Testis (tissue), 3 donors: ENCODE results near the gene ANKS1B. TPM values are rescaled to one million over a fixed set of nuclear protein-coding genes. Genes with fewer than 3 reads are reported as not detected.

Source experiments
- DNase-seq: peaks from one replicate; pipeline ENCODE4 v3.0.0-alpha.2; 2019
- H3K27ac ChIP-seq, 2 donors: fragments of 200-600 bp; sonication (generic); one replicate each; pipeline ENCODE4 v1.5.1; 2019
- H3K27me3 ChIP-seq: fragments of 200-600 bp; sonication (generic); one replicate; pipeline ENCODE4 v1.5.1; 2019
- H3K36me3 ChIP-seq: fragments of 200-600 bp; sonication (generic); one replicate; pipeline ENCODE4 v1.5.1; 2017; ENCODE audit warnings: low read depth; ENCODE audit errors: missing control alignments
- H3K4me1 ChIP-seq: fragments of 200-600 bp; sonication (generic); one replicate; pipeline ENCODE4 v1.5.1; 2019
- H3K4me3 ChIP-seq, 2 donors: fragments of 200-600 bp; sonication (generic); one replicate each; pipeline ENCODE4 v1.5.1; 2017 to 2019
- H3K9me3 ChIP-seq: fragments of 200-600 bp; sonication (generic); one replicate; pipeline ENCODE4 v1.5.1; 2017
- CTCF ChIP-seq, 3 experiments: fragments of 450-650 bp in 2 of 3; fragments of 200-600 bp in 1 of 3; sonication (generic) in 1 of 3; IDR thresholded peaks; one replicate each; pipeline ENCODE4 v1.5.1; 2016 to 2019; ENCODE audit warnings: antibody characterized with exemption in 3 of 3, mild to moderate bottlenecking in 2 of 3, moderate library complexity in 1 of 3
- POLR2A ChIP-seq: fragments of 450-650 bp; IDR thresholded peaks from one replicate; pipeline ENCODE4 v1.6.1; 2017; ENCODE audit warnings: antibody characterized with exemption, mild to moderate bottlenecking, moderate library complexity
- WGBS, 2 donors: methylation state at CpG; one replicate each; pipeline ENCODE4 v1.1.5; 2018; 5-methylcytosine and 5-hydroxymethylcytosine counted together
- intact Hi-C: fragments of 100-400 bp; cut with DNase I; formaldehyde crosslinking; loops from one replicate; pipeline ENCODE4 v1.15.1; 2023; ENCODE audit warnings: low total_unique reads
- polyA plus RNA-seq: library from polyadenylated mRNA; stranded (reverse); fragments of 350-450 nt; fragmentation: Illumina TruSeq; extraction: RNeasy Lipid Tissue Mini Kit (QIAGEN cat#74804); gene quantifications from one replicate; pipeline ENCODE4 v1.2.3, GENCODE V29; 2014; ENCODE audit warnings: low read depth, low replicate concordance; ENCODE audit not compliant: insufficient read depth
- total RNA-seq, 2 donors: library from RNA; depleted of rRNA; stranded (reverse); fragments of >200 nt; gene quantifications; one replicate each; pipeline ENCODE4 v1.2.3, GENCODE V29; 2016

ANKS1B gene
- total and polyA plus RNA-seq, 3 donors from 2014 or later = 26.8 to 58.2 (median 30.9) TPM

GRCh38 chr12:98985156-98985555, 999.6 kb downstream of the ANKS1B start:
- intact Hi-C loops = no loop called here
- Histone ChIP-seq H3K36me3 (no peaks in the 10 kb centered on the region), H3K27ac (no peak overlapping the region), H3K27me3 (no peaks in the 10 kb centered on the region), H3K4me3 (no peak overlapping the region), H3K9me3 (no peaks in the 10 kb centered on the region), H3K4me1 (no peaks in the 10 kb centered on the region)
- no peak for TF ChIP-seq POLR2A
- no peak for TF ChIP-seq CTCF (IDR thresholded peaks at IDR 0.05)
- 80 to 82% methylated on average over 2 of the region's 2 CpGs for WGBS, 2 donors
- DNase-seq = no peak

GRCh38 chr12:98983647-98984046, 1001.1 kb downstream of the ANKS1B start:
- Histone ChIP-seq H3K9me3 (no peaks in the 10 kb centered on the region), H3K36me3 (no peaks in the 10 kb centered on the region), H3K27me3 (no peaks in the 10 kb centered on the region), H3K4me1 (no peaks in the 10 kb centered on the region), H3K4me3 (no peak overlapping the region), H3K27ac (no peak overlapping the region)
- WGBS, 2 donors = 83 to 95% methylated on average over 1 of the region's 1 CpG
- intact Hi-C loops = no loop called here
- DNase-seq = no peak
- TF ChIP-seq CTCF (IDR thresholded peaks at IDR 0.05) (no peak), POLR2A (no peak)

GRCh38 chr12:98980508-98980907, 1004.2 kb downstream of the ANKS1B start:
- H3K4me1 ChIP-seq = no peaks in the 10 kb centered on the region
- no peaks in the 10 kb centered on the region for H3K36me3 ChIP-seq
- no peak overlapping the region for H3K27ac ChIP-seq
- H3K4me3 ChIP-seq = no peak overlapping the region
- TF ChIP-seq POLR2A = no peak
- TF ChIP-seq CTCF (IDR thresholded peaks at IDR 0.05) = no peak
- H3K9me3 ChIP-seq = no peaks in the 10 kb centered on the region
- intact Hi-C loops = no loop called here
- no peak for DNase-seq
- H3K27me3 ChIP-seq = no peaks in the 10 kb centered on the region

GRCh38 chr12:98977186-98977585, 1007.5 kb downstream of the ANKS1B start:
- DNase-seq = no peak
- WGBS, 2 donors = 76 to 88% methylated on average over 2 of the region's 2 CpGs
- intact Hi-C loops = no loop called here

GRCh38 chr12:98974767-98975381, 1009.9 kb downstream of the ANKS1B start:
- no peaks in the 10 kb centered on the region for H3K4me1 ChIP-seq
- no peak for TF ChIP-seq CTCF (IDR thresholded peaks at IDR 0.05)
- TF ChIP-seq POLR2A = no peak
- no peak for DNase-seq
- H3K4me3 ChIP-seq = no peak overlapping the region
- H3K27ac ChIP-seq = no peak overlapping the region
- intact Hi-C loops = no loop called here
- no peaks in the 10 kb centered on the region for H3K9me3 ChIP-seq
- no peaks in the 10 kb centered on the region for H3K36me3 ChIP-seq
- no peaks in the 10 kb centered on the region for H3K27me3 ChIP-seq

More at GRCh38 chr12:98977186-98977585, 1007.5 kb downstream of the ANKS1B start:
- no peaks in the 10 kb centered on the region for H3K27me3 ChIP-seq
- no peaks in the 10 kb centered on the region for H3K36me3 ChIP-seq
- no peak overlapping the region for H3K27ac ChIP-seq
- no peaks in the 10 kb centered on the region for H3K9me3 ChIP-seq
- no peak overlapping the region for H3K4me3 ChIP-seq
- TF ChIP-seq POLR2A = no peak
- no peaks in the 10 kb centered on the region for H3K4me1 ChIP-seq
